Pancreas (tissue), 10 donors: ENCODE results near the gene KAT5. TPM values are rescaled to one million over a fixed set of nuclear protein-coding genes. Genes with fewer than 3 reads are reported as not detected.

Source experiments
- ATAC-seq, 4 donors: fragments of 200-7000 bp; cut with Tn5 transposase; one replicate each; pipeline versions ENCODE4 v1.8.0 to v1.9.1; 2020; ENCODE audit warnings: mild to moderate bottlenecking in 4 of 4, moderate library complexity in 4 of 4
- DNase-seq, 6 donors: peaks; one replicate each; pipeline ENCODE4 v3.0.0-alpha.2; 2020
- FAIRE-seq: peaks from 2 replicates; lab custom pipeline; 2012; peaks lifted over from hg19 to GRCh38; lab: Jason Lieb, UNC
- H3K27ac ChIP-seq, 4 donors: fragments of 200-600 bp; sonication (generic); 1 replicate in 3 of 4; 2 replicates in 1 of 4; pipeline versions ENCODE4 v1.5.0 to v1.8.0; 2020
- H3K27me3 ChIP-seq, 4 donors: fragments of 200-600 bp; one replicate each; pipeline ENCODE4 v1.8.0; 2021
- H3K36me3 ChIP-seq, 3 donors: fragments of 200-600 bp; sonication (generic) in 1 of 3; one replicate each; pipeline versions ENCODE4 v1.5.0 to v1.8.0; 2020 to 2021
- H3K4me1 ChIP-seq, 3 donors: fragments of 200-600 bp; one replicate each; pipeline ENCODE4 v1.8.0; 2021
- H3K4me3 ChIP-seq, 4 donors: fragments of 200-600 bp; sonication (generic) in 2 of 4; one replicate each; pipeline versions ENCODE4 v1.5.0 to v1.8.0; 2020 to 2021
- H3K9me3 ChIP-seq, 4 donors: fragments of 200-600 bp; one replicate each; pipeline ENCODE4 v1.8.0; 2021
- WGBS, 2 donors: extraction: QIAGEN DNeasy Blood & Tissue Kit; methylation state at CpG; one replicate each; pipeline ENCODE4 v1.1.7; 2013; 5-methylcytosine and 5-hydroxymethylcytosine counted together
- intact Hi-C, 3 donors: fragments of 100-400 bp; cut with DNase I; formaldehyde crosslinking; loops; one replicate each; pipeline versions ENCODE4 v1.11.1 to v1.14.2; 2022
- polyA plus RNA-seq, 2 donors: library from polyadenylated mRNA; stranded (reverse); fragments of 200-250 nt; gene quantifications; one replicate each; pipeline ENCODE4 v1.2.3, GENCODE V29; 2013
- total RNA-seq, 6 donors: library from RNA; stranded (reverse); fragmentation: NEBNext Ultra II Directional in 4 of 6; extraction: Animal tissue kit (Norgen Biotek cat#: 25700) in 4 of 6; gene quantifications; one replicate each; pipeline versions ENCODE4 v1.2.1 to v1.2.4, GENCODE V29; 2021 to 2023
- TF ChIP-seq, protein P1 (sequence below), 4 donors: fragments of 200-600 bp; sonication (generic) in 3 of 4; IDR thresholded peaks; one replicate each; pipeline versions ENCODE4 v1.5.0 to v1.8.0; 2021; ENCODE audit warnings: antibody characterized with exemption in 4 of 4
- donor health status: healthy with polysubstance abuse.
- donor health status: DM: no; HTN: no; CAD: no; lungs with moderate emphysema.
- donor health status: DM: no; HTN: no; CAD: no.
- donor health status: control.
- donor health status: control.
- donor health status: Bipolar disorder and iron deficiency.
- donor health status: DM: yes; HTN: yes; CAD: no.
- donor health status: DM: no; HTN: no; CAD: no.
- donor health status: DM: no; HTN: no; CAD: no.
- donor health status: DM: yes; HTN: yes; CAD: no.

Gene KAT5
- total and polyA plus RNA-seq, 8 donors: 26.5 to 99.6 (median 35.7) TPM

DNA sequence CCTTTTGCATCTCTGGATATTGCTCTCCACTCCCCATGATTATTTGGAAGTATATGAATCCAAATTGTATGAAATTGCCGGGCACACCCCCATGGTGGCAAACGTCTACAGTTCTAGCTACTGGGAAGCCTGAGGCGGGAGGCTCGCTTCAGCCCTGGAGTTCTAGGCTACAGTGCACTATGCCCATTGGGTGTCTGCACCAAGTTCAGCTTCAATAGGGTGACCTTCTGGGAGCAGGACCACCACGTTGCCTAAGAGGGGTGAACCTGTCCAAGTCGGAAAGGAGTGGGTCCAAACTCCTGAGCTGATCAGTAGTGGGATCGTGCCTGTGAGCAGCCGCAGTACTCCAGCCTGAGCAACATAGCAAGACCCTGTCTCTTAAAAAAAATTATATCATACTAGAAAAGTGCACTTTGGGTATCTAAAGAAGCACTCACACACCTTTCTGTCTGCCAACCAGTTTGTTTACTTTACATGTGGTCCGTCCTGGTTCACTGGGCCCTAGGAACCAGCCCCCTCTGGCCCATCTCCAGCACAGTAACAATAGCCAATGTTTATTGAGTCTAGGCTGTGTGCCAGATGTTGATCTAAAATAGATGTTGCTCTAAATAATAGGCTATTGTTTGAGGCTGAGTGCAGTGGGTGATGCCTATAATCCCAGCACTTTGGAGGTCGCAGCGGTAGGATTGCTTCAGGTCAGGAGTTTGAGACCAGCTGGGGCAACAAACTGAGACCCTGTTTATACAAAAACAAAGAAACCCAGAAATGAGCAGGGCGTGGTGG, 16.4 kb upstream of the KAT5 start:
- H3K27ac ChIP-seq: peak overlapping the region in 2 of 4 donors; percentile 12 to 39
- 53 to 61% methylated on average over 12 of the region's 12 CpGs for WGBS, 2 donors
- intact Hi-C loops: no loop called here
- FAIRE-seq (no peak), ATAC-seq (peak; percentile 45 to 92 (median 86)), DNase-seq (peak; percentile 69 to 77 (median 70))
- H3K4me1 ChIP-seq: peaks cover 0 to 7% (median 6%) of the 10 kb centered on the region in 3 donors
- H3K27me3 ChIP-seq: no peaks in the 10 kb centered on the region
- TF ChIP-seq, protein P1, sequence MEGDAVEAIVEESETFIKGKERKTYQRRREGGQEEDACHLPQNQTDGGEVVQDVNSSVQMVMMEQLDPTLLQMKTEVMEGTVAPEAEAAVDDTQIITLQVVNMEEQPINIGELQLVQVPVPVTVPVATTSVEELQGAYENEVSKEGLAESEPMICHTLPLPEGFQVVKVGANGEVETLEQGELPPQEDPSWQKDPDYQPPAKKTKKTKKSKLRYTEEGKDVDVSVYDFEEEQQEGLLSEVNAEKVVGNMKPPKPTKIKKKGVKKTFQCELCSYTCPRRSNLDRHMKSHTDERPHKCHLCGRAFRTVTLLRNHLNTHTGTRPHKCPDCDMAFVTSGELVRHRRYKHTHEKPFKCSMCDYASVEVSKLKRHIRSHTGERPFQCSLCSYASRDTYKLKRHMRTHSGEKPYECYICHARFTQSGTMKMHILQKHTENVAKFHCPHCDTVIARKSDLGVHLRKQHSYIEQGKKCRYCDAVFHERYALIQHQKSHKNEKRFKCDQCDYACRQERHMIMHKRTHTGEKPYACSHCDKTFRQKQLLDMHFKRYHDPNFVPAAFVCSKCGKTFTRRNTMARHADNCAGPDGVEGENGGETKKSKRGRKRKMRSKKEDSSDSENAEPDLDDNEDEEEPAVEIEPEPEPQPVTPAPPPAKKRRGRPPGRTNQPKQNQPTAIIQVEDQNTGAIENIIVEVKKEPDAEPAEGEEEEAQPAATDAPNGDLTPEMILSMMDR (IDR thresholded peaks at IDR 0.05): no peak
- no peak overlapping the region for H3K4me3 ChIP-seq
- H3K9me3 ChIP-seq: no peaks in the 10 kb centered on the region
- H3K36me3 ChIP-seq: no peaks in the 10 kb centered on the region

DNA sequence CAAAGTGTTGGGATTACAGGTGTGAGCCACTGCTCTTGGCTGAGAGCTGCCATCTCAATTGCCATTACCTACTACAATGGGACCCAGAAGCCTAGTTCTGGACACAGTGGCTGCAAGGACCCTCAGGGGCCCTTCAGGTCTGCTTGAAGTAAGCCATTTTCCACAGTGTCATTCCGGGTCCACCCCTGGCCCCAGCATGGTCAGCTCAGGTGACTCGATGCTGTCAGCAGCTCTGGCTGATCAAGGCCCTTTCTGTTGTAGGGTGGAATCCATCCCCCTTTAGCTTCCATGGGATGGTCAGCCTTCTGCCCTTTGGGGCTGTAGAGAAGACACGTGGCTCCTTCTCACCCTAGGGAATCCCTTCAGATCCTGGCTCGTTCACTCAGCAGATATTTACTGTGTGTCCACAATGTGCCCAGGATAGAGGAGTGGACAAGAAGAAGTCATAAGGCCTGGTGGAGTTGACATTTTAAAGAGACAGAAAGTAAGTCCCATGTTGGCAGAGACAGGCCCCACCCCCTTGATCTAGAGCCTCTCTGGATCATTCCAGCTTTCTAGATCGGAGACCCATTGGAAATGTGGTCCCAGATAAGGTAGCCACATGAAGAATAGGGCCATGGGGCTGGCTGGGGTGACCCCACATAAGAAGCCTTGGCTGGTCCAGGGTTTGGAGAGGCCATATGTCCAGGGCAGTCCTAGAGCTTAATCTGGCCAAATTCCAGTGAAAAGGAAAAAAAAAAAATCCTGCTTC, 15.1 kb upstream of the KAT5 start:
- intact Hi-C loops: no loop called here
- no peak for FAIRE-seq

GRCh38 chr11:65698205-65698604, 13.8 kb upstream of the KAT5 start:
- Histone ChIP-seq H3K36me3 (no peaks in the 10 kb centered on the region), H3K9me3 (no peaks in the 10 kb centered on the region), H3K27me3 (no peaks in the 10 kb centered on the region), H3K4me1 (peaks cover 0 to 7% (median 6%) of the 10 kb centered on the region in 3 donors), H3K27ac (no peak overlapping the region), H3K4me3 (no peak overlapping the region)
- TF ChIP-seq, protein P1 (IDR thresholded peaks at IDR 0.05): no peak
- ATAC-seq (no peak), FAIRE-seq (no peak), DNase-seq (no peak)
- intact Hi-C loops: no loop called here
- 54 to 59% methylated on average over 7 to 8 of the region's 8 CpGs for WGBS, 2 donors

More for the DNA sequence above, 15.1 kb upstream of the KAT5 start:
- Histone ChIP-seq H3K4me1 (peaks cover 0 to 7% (median 6%) of the 10 kb centered on the region in 3 donors), H3K4me3 (no peak overlapping the region), H3K9me3 (no peaks in the 10 kb centered on the region), H3K36me3 (no peaks in the 10 kb centered on the region), H3K27me3 (no peaks in the 10 kb centered on the region), H3K27ac (no peak overlapping the region)
- TF ChIP-seq, protein P1 (IDR thresholded peaks at IDR 0.05): no peak
- ATAC-seq: no peak
- no peak for DNase-seq
- WGBS, 2 donors: 86 to 88% methylated on average over 5 of the region's 5 CpGs

- H3K27me3 ChIP-seq: no peaks in the 10 kb centered on the region
- H3K27ac ChIP-seq: no peak overlapping the region
- no peak overlapping the region for H3K4me3 ChIP-seq
- intact Hi-C loops: no loop called here
- TF ChIP-seq, protein P1 (IDR thresholded peaks at IDR 0.05): no peak
- DNase-seq: no peak
- peaks cover 0 to 7% (median 6%) of the 10 kb centered on the region in 3 donors for H3K4me1 ChIP-seq
- no peaks in the 10 kb centered on the region for H3K36me3 ChIP-seq
- 71 to 79% methylated on average over 7 of the region's 7 CpGs for WGBS, 2 donors
- no peaks in the 10 kb centered on the region for H3K9me3 ChIP-seq
- no peak for FAIRE-seq
- ATAC-seq: no peak
These were observed 12.7 kb upstream of the KAT5 start for GRCh38 chr11:65699306-65699705.
